Measurements from ENCODE around the gene SENP5.

SENP5 gene

DNA sequence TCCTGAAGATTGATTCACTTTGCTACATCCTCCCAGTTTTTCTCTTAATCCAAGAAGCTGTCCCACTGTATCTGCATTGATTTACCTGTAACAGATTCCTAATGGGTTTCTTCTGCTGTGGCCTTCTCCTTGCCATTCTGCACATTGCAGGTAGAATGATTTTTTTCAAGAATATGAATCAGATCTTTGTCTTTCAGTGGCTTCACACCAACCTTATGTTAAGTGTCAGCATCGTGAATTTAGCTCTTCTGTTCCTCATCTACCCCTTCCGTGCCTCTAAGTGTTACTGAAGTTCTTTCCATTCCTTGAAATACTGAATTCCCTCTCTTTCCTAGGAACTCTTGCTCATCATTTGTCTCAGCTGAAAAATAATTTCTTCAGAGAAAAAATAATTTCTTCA lies 7.5 kb downstream of the SENP5 start:
- DNase-seq, result no peak

DNA sequence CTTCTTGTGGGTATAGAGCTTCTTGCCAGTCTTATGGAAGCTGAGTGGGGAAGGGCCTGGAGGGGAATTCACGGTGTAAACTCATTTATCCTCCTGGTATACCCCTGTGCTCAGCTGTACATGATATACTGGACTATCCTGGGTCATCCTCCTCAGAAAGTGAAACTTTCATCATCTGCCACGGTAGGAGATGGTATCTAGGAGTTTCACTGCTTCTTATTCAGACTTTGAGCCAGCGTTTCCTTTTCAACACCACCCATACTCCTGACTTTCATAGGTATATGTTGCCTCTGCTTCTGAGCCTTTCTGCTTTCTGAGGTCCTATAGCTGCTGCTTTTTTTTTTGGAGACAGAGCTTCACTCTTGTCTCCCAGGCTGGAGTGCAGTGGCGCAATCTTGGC lies 15.6 kb downstream of the SENP5 start:
- no peak for DNase-seq

DNA sequence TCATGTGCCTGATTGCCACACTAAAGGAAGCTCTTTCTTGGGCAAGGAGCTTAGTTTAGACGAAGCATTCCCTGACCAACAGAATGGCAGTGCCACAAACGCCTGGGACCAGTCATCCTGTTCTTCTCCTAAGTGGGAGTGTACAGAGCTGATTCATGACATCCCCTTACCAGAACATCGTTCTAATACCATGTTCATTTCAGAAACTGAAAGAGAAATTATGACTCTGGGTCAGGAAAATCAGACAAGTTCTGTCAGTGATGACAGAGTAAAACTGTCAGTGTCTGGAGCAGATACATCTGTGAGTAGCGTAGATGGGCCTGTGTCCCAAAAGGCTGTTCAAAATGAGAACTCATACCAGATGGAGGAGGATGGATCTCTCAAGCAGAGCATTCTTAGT lies 18.4 kb downstream of the SENP5 start:
- DNase-seq, result no peak

DNA sequence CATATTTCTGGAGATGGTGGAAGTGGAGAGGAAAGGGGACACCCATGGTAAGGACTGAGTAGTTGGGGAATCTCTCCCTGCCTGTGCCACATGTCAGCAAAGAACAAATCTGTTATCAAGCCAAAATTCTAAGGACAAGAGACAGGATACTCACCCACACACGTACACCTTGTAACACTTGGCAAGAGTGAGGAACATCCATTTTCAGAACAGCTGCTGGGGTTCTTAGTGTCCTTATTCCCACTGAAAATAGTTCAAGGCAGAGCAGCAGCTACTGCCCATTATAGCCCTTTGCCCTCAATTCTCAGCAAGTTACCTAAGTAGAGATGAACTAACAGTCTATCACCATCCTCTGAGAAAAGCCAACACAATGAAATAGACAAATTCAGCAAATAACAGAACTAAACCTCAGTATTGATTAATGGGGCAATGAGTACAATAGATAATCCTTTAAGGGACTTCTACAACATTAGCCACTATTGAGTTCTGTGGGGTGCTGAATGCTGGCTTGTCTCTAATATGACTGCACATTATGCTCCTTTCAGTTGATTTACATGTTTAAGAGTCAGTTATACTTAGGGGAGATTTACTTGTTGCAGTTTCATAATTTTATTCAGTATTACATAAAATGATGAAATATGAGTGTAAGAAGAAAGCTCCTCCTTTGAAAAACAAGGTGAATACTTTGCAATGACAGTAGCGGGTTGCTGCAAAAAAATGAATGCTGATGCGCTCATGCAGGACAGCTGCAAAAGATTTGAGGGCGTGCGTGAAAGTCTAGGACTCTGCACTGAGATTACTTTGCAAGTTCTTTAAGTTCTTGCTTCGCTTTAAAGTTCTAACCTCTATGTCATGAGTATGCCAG lies 22.4 kb downstream of the SENP5 start:
- no peak for DNase-seq

DNA sequence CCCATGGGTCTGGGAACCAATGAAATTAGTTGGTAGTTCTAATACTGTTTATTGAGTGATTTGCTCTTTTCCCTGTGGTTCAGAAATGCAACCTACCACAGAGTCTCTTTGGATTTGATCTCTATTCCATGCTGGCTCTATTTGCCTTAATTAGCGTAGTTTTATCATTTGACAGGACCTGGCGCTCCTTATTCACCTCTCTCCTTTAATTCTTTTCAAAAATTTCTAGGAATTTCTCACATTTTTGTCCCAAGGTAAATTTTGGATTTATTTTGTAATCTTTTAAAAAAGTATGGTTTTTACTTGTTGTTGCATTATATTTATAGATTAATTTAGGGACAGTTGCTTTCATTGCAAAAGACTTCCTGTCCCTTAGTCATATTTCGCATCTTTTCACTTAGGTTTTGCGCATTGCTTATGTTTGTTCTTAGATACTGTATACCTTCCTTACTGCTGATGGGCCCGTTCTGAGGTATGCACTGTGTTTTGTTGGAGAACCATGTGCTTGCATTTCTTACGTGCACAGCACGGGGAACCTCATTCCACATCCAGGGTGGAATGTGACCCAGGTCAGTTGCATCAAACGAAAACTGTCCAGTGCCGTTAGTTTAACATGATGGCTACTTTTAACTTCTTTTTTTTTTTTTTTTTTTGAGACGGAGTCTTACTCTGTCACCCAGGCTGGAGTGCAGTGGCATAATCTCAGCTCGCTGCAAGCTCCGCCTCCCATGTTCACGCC lies 27.0 kb downstream of the SENP5 start:
- no peak for DNase-seq

DNA sequence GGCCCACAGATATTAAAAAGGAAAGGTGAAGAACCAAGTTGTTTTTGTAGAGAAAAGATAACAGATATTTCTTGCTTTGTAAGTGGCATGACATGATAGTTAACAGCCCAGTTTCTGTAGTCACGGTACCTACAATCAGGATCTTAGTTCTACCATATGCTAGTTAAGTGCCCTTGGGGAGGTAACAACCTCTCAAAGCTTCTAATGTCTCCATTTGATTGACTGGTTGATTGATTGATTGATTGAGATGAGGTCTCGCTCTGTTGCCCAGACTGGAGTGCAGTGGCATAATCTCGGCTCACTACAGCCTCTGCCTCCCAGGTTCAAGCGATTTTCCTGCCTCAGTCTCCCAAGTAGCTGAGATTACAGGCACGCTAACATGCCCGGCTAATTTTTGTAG lies 28.5 kb downstream of the SENP5 start:
- DNase-seq, result no peak

DNA sequence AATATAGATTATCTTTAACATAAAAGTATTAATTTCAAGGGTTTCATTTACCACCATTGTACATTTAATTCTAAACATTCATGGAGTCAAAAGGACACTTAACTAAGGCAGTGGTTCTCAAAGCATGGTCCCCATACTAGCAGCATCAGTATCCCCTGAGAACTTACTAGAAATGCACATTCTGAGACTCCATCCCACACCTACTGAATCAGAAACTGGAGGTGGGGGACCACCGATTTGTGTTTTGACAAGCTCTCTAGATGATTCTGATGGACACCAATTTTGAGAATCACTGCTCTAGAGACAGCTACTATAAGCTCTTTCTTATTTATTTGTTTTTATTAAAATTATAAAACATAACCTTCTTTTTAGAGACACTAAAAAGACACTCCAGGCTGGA lies 34.0 kb downstream of the SENP5 start:
- DNase-seq, result no peak

DNA sequence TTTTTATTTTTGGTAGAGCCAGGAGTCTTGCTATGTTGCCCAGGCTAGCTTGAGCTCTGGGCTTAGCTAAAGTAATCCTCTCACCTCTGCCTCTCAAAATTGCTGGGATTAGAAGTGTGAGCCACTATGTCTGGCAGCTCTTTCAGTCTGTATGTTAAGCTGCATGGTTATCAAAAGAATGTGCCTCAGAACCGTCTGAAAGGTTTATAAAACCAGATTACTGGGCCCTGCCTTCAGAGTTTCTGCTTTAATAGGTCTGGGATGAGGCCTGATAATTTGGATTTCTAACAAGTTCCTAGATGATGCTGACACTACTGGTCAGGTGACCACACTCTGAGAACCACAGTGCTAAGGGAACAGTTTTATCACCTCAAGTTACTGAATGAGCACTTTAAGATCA lies 34.6 kb downstream of the SENP5 start:
- DNase-seq, result no peak

DNA sequence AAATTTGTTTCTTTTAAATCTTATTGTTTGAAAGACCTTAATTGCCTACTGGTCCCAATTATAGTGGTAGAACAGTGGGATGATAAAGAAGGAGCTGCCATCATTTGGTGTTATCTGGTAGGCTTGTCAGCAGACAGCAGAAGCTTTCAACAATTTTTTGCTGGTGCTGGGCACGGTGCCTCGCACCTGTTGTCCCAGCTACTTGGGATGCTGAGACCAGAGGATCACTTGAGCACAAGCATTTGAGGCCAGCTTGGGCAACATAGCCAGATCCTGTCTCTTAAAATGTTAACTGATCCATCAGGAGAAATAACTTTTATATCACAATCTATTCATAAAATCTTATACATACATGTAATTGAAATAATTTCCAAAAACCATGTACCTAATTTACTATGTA lies 36.0 kb downstream of the SENP5 start:
- DNase-seq, result no peak

DNA sequence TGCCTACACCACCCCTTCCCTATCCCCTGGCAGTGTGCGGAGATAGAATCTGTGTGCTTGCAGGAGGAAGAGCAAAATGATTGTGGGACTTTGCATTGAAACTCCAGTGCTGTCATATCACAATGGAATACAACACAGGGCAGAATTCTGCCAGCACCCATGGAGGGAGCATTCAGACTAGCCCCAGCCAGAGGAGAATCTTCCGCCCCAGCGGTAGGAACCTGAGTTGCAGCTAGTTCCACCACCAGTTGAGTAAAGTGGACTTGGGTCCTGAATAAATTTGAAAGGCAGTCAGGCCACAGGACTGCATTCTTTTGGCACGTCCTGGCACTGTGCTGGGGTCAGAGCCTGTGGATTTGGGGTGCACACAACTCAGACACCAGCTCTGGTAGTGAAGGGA lies 47.1 kb downstream of the SENP5 start:
- no peak for DNase-seq

DNA sequence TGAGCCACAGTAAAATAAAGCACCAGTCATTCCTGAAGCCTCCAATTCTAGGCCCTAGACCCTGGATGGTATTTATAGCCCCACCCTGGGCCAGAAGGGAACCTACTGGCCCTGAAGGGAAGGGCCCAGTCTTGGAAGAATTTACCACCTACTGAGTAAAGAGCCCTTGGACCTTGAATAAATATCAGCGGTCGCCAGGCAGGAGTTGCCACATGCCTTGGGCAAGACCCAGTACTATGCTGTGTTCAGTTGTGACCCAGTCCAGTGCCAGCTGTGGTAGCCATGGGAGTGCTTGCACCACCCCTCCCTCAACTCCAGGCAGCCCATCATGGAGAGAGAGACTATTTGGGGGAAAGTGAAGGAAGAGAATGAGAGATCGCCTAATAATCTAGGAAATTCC lies 47.7 kb downstream of the SENP5 start:
- no peak for DNase-seq

DNA sequence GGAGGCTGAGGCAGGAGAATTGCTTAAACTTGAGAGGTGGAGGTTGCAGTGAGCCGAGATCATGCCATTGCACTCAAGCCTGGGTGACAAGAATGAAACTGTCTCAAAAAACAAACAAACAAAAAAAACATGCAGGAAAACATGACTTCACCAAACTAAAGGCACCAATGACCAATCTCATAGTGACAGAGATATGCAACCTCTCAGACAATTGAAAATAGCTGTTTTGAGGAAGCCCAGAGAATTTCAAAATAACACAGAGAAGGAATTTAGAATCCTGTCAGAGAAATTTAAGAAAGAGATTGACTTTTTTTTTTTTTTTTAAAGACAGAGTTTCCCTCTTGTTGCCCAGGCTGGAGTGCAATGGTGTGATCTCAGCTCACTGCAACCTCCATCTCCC lies 48.5 kb downstream of the SENP5 start:
- no peak for DNase-seq

DNA sequence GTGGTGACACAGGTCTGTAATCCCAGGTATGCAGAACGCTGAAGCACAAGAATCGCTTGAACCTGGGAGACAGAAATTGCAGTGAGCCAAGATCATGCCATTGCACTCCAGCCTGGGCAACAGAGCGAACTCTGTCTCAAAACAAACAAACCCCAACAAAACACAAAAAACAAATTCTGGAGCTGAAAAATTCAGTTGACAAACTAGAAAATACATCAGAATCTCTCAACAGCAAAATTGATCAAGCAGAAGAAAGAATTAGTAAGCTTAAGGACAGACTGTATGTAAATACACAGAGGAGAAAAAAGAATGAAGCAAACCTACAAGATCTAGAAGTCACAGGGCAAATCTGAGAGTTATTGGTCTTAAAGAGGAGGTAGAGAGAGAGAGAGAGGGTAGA lies 49.3 kb downstream of the SENP5 start:
- no peak for DNase-seq

DNA sequence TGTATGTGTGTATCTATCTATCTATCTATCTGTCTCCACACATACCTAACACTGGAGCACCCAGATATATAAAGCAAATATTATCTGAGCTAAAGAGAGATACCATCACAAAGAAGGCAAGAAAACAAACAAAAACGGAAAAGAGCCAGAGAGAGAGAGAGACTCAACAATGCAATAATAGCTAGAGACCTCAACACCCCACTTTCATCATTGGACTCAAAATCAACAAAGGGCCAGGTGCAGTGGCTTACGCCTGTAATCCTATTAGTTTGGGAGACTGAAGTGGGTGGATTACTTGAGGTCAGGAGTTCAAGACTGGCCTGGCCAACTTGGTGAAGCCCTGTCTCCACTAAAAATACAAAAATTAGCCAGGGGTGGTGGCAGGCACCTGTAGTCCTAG lies 51.2 kb downstream of the SENP5 start:
- DNase-seq, result no peak

DNA sequence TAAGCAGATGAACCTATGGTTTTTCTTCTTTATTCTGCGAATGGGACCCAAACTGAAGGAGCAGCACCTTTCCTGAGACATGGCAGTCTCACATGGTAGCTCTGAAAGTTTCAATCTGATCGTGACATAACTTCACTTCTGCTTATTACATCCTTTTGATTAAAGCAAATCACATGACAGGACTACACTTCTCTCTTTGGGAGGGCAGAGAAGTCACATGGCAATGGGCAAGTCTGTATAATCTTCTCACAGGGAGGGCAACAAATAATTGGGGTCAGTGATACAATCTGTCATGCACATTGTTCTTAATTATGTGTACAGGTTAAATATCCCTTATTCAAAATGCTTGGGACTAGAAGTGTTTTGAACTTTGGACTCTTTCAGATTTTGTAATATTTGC lies 53.0 kb downstream of the SENP5 start:
- DNase-seq, result no peak

DNA sequence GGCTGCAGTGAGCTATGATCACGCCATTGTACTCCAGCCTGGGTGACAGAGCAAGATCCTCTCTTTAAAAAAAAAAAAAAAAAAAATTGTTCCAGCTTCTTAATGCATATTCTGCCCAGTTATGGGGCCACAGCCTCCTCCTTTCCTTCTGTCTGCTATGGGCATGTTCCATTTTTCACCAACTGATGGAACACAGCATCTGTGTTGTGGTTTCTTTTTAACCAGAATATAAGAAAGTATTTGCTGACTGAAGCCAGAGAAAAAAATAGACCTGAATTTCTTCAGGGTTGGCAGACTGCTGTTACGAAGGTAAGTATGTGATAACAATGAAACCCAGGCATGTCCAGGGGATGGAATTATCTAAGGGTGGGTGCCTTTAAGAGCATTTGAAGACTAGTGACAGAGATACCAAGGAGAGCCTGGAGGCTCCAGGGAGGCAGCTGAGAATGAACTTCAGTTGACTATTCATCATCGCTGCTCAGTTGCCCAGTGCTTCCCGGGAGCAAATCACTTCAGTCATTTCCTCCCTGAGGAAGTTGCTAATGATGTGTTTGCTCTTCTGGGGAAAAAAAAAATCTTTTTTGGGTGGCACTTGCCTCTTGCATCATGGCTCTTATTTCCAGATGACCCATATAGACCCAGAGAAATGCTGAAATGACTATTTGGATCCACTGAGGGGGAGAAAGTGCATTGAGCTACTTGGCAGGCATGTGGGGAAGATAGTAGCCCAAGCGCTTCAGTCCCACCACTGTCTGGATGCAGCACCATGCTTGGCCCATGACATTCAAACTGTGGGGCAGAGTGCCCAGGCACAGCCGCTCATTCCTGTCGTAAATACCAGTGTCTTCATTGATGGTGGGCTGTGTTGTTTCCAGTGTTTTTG lies 60.1 kb downstream of the SENP5 start:
- DNase-seq, result peak in 1 of 58 donors; percentile 27

DNA sequence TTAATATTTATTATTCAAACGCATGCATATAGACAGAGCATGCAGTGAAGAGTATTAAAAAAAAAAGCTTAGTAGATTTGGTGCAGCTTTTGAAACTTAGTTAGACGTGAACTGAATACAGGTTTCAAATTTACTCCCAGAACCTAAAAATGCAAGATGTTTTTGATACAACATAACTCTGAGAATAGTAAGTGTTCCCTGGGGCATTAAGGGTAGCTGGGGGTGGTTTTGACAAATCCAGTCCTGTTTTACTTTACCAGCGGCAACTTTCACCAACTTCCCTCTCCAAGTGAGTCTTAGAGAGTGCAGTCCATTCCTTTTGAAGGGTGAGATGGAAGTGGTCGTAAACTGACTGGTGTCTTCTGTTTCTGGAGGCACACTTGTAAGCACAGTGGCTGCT lies 63.4 kb downstream of the SENP5 start:
- no peak for DNase-seq

DNA sequence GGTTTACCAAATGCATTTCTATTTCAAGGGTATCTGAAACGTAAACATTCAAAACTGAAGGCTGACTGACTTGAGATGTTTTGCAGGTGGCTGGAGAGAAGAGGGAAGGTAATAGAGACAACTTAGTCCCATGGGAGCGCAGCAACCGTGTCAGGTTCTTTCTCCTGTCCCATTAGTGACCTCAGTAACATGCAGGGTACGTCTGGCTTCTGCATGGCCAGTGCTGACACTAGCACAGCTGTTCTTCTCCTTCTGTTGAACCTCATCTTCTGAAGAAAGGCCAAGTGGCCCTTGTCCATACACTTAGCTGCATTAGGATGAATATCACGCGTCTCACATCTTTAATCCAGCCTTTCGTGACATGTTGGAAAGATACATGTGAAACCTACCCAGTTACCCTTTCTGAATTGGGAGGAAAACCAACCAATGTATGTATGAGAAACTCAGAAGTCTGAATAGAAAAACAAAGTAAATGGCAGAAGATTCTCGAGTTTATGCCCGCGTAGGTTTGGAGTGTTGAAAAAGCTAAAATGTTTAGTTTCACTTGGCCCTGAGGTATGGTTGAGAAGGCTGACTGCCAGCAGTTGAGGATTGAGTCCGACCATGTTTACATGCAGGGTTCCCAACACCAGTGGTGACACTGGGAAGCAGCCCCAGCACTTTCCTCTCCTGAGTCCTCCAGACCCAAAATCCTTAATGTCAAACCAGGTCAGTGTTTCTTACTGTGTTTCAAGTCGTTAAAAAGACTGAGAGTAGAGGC lies 64.3 kb downstream of the SENP5 start:
- DNase-seq, result no peak

DNA sequence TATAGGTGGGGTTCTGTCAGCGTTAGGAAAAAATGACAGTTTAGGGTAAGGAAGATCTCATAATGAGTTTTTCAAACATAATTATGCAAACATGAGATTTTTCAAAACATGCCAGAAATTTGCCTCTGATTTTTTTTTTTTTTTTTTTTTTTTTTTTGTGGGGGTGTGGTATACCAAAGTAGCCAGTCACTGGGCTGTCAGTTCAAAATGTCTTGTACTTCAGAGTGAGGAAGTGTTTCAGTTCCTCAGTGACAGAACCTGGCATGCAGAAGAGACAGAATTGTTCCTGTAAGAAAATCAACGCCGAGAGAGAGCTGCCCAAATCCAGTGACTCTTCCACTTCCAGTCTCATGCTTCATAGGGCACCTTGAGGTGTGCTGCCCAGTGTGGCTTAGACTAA lies 64.9 kb downstream of the SENP5 start:
- DNase-seq, result no peak

DNA sequence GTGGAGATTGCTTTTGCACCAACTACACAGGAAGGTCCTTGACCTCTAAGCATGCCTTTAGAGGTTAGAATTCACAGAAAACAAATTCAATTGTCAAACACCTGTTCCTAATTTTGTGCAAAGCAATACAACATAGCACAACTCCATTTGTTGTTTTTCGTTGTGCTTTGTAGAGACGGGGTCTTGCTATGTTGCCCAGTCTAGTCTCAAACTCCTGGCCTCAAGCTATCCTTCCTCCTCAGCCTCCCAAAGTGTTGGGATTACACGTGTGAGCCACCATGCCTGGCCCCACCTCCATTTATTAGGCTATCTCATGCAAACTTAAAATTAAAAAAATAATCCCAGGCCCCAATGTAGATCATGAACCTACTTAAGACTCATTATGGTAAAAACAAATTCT lies 68.6 kb downstream of the SENP5 start:
- no peak for DNase-seq

DNA sequence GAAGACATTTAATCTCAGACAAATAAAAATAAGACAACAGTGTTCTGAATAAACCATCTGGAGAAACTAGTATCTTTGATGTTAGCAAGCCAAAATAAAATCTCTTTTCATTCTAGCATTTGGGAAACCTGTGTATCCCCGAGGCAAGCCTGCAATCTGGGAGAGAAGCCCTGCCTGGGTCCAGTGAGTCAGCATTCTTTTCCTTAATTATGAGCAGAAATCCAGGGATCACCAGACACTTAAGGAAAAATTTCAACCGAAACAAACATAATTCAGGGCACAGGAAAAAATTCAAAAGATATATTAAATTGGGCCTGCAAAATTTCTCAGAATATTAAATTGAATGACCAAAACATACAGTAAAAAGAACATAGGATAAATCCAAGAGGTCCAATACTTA lies 70.4 kb downstream of the SENP5 start:
- no peak for DNase-seq

All from anterior cingulate cortex (tissue), 58 donors.